ENCODE measurements around the gene C2orf68. TPM values are rescaled to one million over a fixed set of nuclear protein-coding genes. Genes with fewer than 3 reads are reported as not detected.

The C2orf68 gene
- total RNA-seq, 1 experiment from 2014 or later = 26.6 TPM

- H3K27ac ChIP-seq (ENCODE audit: low read length) = no peak overlapping the region
- no peaks in the 10 kb centered on the region for H4K20me1 ChIP-seq (ENCODE audit: low read length)
- no peaks in the 10 kb centered on the region for H3K27me3 ChIP-seq (ENCODE audit: low read length)
- peaks cover 84% of the 10 kb centered on the region for H3K36me3 ChIP-seq (ENCODE audit: low read depth, low read length)
- ChIA-PET POLR2A (ENCODE audit: unreplicated experiment) (no interaction called here), CTCF (no interaction called here)
- no peak overlapping the region for H2AFZ ChIP-seq (ENCODE audit: low read length)
- no peaks in the 10 kb centered on the region for H3K9me2 ChIP-seq (replicated peaks; ENCODE audit: low read length)
- BruUV-seq (replicated peaks) = no TSS peak
- no peak overlapping the region for H3K9ac ChIP-seq (ENCODE audit: low read length)
- DNase-seq = no peak
- no peaks in the 10 kb centered on the region for H3K9me3 ChIP-seq (ENCODE audit: low read length)
- TF ChIP-seq EZH2 (IDR thresholded peaks at IDR 0.05; ENCODE audit: low read length, unreplicated experiment) (no peak), CTCF (conservative IDR thresholded peaks at IDR 0.05; ENCODE audit: low read depth, low read length) (no peak), EZH2phosphoT487 (IDR thresholded peaks at IDR 0.05; ENCODE audit: borderline replicate concordance, low read length) (no peak)
- no peaks in the 10 kb centered on the region for H3F3A ChIP-seq (ENCODE audit: low read length, unreplicated experiment)
- no peaks in the 10 kb centered on the region for H3K79me2 ChIP-seq (ENCODE audit: low read length)
- H3K4me1 ChIP-seq (ENCODE audit: insufficient read depth, low read length) = 0 out of 2 replicates have a peak, but pooled peaks cover under 1% of the 10 kb centered on the region
- H3K4me2 ChIP-seq (ENCODE audit: low read length) = no peak overlapping the region
- intact Hi-C loops (cut with micrococcal nuclease) = loop anchor here (10.0 kb wide), 1 partner anchor 172 kb away; no protein-coding TSS in a partner anchor
- no peak for ATAC-seq
- H3K4me3 ChIP-seq (ENCODE audit: low read length) = no peak overlapping the region
These were observed 30.9 kb upstream of the C2orf68 start for GRCh38 chr2:85642725-85643124.

- ChIA-PET CTCF (no interaction called here), POLR2A (ENCODE audit: unreplicated experiment) (no interaction called here)
- H3K9me3 ChIP-seq (ENCODE audit: low read length) = no peaks in the 10 kb centered on the region
- no peak overlapping the region for H3K9ac ChIP-seq (ENCODE audit: low read length)
- no peak for TF ChIP-seq EZH2phosphoT487 (IDR thresholded peaks at IDR 0.05; ENCODE audit: borderline replicate concordance, low read length)
- TF ChIP-seq EZH2 (IDR thresholded peaks at IDR 0.05; ENCODE audit: low read length, unreplicated experiment) = no peak
- TF ChIP-seq CTCF (conservative IDR thresholded peaks at IDR 0.05; ENCODE audit: low read depth, low read length) = no peak
- no peak for DNase-seq
- no peaks in the 10 kb centered on the region for H4K20me1 ChIP-seq (ENCODE audit: low read length)
- H3F3A ChIP-seq (ENCODE audit: low read length, unreplicated experiment) = peaks cover 3% of the 10 kb centered on the region
- no TSS peak for BruUV-seq (replicated peaks)
- H3K36me3 ChIP-seq (ENCODE audit: low read depth, low read length) = peaks cover 55% of the 10 kb centered on the region
- ATAC-seq = no peak
- no peaks in the 10 kb centered on the region for H3K9me2 ChIP-seq (replicated peaks; ENCODE audit: low read length)
- H3K4me1 ChIP-seq (ENCODE audit: insufficient read depth, low read length) = no peaks in the 10 kb centered on the region
- H3K79me2 ChIP-seq (ENCODE audit: low read length) = no peaks in the 10 kb centered on the region
- no peak overlapping the region for H3K27ac ChIP-seq (ENCODE audit: low read length)
- no peak overlapping the region for H2AFZ ChIP-seq (ENCODE audit: low read length)
- no peak overlapping the region for H3K4me2 ChIP-seq (ENCODE audit: low read length)
- H3K4me3 ChIP-seq (ENCODE audit: low read length) = no peak overlapping the region
- intact Hi-C loops (cut with micrococcal nuclease) = no loop called here
- H3K27me3 ChIP-seq (ENCODE audit: low read length) = no peaks in the 10 kb centered on the region
These were observed 23.8 kb upstream of the C2orf68 start for GRCh38 chr2:85635636-85636035.

- no peaks in the 10 kb centered on the region for H3K79me2 ChIP-seq (ENCODE audit: low read length)
- H3K9ac ChIP-seq (ENCODE audit: low read length) = no peak overlapping the region
- BruUV-seq (replicated peaks) = no TSS peak
- no peaks in the 10 kb centered on the region for H4K20me1 ChIP-seq (ENCODE audit: low read length)
- DNase-seq = no peak
- no peak overlapping the region for H3K4me2 ChIP-seq (ENCODE audit: low read length)
- intact Hi-C loops (cut with micrococcal nuclease) = no loop called here
- TF ChIP-seq EZH2phosphoT487 (IDR thresholded peaks at IDR 0.05; ENCODE audit: borderline replicate concordance, low read length) (no peak), CTCF (conservative IDR thresholded peaks at IDR 0.05; ENCODE audit: low read depth, low read length) (no peak), EZH2 (IDR thresholded peaks at IDR 0.05; ENCODE audit: low read length, unreplicated experiment) (no peak)
- no peak overlapping the region for H3K27ac ChIP-seq (ENCODE audit: low read length)
- H3K27me3 ChIP-seq (ENCODE audit: low read length) = no peaks in the 10 kb centered on the region
- no peaks in the 10 kb centered on the region for H3K9me3 ChIP-seq (ENCODE audit: low read length)
- ChIA-PET CTCF (no interaction called here), POLR2A (ENCODE audit: unreplicated experiment) (no interaction called here)
- H3K4me1 ChIP-seq (ENCODE audit: insufficient read depth, low read length) = no peaks in the 10 kb centered on the region
- H3K4me3 ChIP-seq (ENCODE audit: low read length) = no peak overlapping the region
- H3K9me2 ChIP-seq (replicated peaks; ENCODE audit: low read length) = no peaks in the 10 kb centered on the region
- ATAC-seq = no peak
- H2AFZ ChIP-seq (ENCODE audit: low read length) = no peak overlapping the region
- H3F3A ChIP-seq (ENCODE audit: low read length, unreplicated experiment) = peaks cover 3% of the 10 kb centered on the region
- H3K36me3 ChIP-seq (ENCODE audit: low read depth, low read length) = peaks cover 59% of the 10 kb centered on the region
These were observed 23.1 kb upstream of the C2orf68 start for GRCh38 chr2:85635011-85635410.
